Measurements from ENCODE around the gene CAMK2B. TPM values are rescaled to one million over a fixed set of nuclear protein-coding genes. Genes with fewer than 3 reads are reported as not detected.

The CAMK2B gene
- total and polyA plus RNA-seq, 2 of the 13 experiments (the other 11 are each of a cell fraction or from before 2014, with no cell fraction given): 0.27 to 0.48 TPM

DNA sequence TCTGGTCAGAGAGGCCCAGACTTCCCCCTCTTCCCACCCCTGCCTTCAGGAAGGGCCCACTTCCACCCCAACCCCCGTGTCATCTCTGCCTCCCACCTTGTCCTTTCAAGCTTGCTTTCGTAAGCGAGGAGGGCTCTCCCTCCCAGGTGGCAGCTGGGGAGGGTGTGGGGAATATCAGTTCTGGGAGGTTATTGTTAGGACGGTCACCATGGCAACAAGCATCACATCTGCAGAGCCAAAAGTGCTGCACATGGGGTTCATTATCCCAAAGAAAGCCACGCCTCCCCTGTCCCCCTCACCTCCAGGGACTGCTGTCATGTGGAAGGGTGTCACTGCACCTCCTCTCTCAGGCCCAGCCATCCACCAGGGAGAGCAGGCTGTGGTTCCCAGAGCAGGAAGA is 2.6 kb upstream of the CAMK2B start:
- H2AFZ ChIP-seq (ENCODE audit: low read length): no peak overlapping the region

DNA sequence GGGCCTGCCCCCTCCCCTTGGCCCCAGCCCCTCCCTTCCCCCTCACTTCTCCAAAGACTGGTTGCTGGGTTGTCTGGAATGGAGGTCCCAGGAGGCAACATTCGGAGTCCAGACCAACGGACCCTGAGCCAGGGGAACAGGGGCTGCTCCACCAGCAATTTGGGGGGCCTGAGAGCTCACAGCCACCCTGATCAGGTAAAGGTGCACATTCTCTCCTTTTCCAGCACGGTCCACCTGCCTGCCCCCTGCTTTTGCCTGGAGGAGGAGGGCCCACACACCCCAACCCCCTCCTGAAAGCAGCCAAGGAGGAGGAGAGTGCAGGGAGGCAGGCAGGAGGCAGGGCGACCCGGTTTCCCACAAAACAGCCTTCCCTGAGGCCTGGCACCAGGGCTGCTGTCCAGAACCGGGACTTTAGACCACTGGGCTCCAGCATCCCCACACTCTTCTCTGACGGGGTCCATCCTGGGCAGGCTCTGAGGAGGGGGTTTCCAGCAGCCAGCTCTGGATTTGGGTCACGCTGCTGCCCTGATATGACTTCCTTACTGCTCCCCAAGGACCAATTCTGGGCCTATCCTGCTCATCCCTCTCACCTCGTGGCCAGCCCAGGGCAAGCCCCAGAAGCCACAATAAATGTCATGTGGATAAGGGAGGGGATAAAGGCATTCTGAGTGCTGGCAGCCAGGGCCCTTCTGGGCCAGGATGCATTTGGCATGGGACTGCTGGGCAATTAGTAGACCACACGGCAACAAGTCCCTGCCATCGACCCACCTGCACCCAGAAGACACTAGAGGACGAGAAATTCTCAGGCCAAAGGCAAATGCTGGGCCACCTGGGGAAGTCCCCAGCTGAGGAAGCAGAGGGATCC is 1.1 kb upstream of the CAMK2B start:
- ATAC-seq: no peak
- intact Hi-C loops (cut with micrococcal nuclease; ENCODE audit: unreplicated experiment): no loop called here
- in situ Hi-C loops (cut with HindIII; ENCODE audit: extremely low pct_ligation_motif_present, low pct_unique_long_range_greater_than_20kb): no loop called here

More for the DNA sequence above, 2.6 kb upstream of the CAMK2B start:
- DNase-seq (ENCODE audit: low spot score): no peak
- no peak for FAIRE-seq
- ChIA-PET POLR2A (no interaction called here), CTCF (ENCODE audit: low intra/inter-chr PET ratio, low total read pairs) (no interaction called here)
- H3K4me3 ChIP-seq (replicated peaks in 1 of 3; ENCODE audit: insufficient read depth in 1 of 3, low read depth in 2 of 3, low read length in 3 of 3): no peak overlapping the region
- no peak overlapping the region for H3K4me2 ChIP-seq (ENCODE audit: low read depth, low read length)
- peaks cover 8 to 43% of the 10 kb centered on the region in 2 experiments; a peak in 4 of 5 replicates for H3K27me3 ChIP-seq (ENCODE audit: control insufficient read depth in 1 of 2, insufficient read depth in 2 of 2, low read length in 2 of 2)
- no peaks in the 10 kb centered on the region for H4K20me1 ChIP-seq (ENCODE audit: insufficient read depth, low read length)
- H3K9me3 ChIP-seq (ENCODE audit: low read length): no peaks in the 10 kb centered on the region
- no peaks in the 10 kb centered on the region for H3K36me3 ChIP-seq (replicated peaks in 1 of 2; ENCODE audit: control insufficient read depth in 1 of 2, insufficient read depth in 2 of 2, low read length in 2 of 2)
- 0 out of 2 replicates have a peak, but pooled peaks cover 4% of the 10 kb centered on the region for H3K4me1 ChIP-seq (ENCODE audit: insufficient read depth, low read length)
- in situ Hi-C loops (cut with HindIII; ENCODE audit: extremely low pct_ligation_motif_present, low pct_unique_long_range_greater_than_20kb) (no loop called here), intact Hi-C loops (cut with micrococcal nuclease; ENCODE audit: unreplicated experiment) (no loop called here)
- WGBS (ENCODE audit: low lambda C conversion rate): 25% methylated on average over 3 of the region's 5 CpGs
- no TSS peak for BruUV-seq (replicated peaks)
- no peak overlapping the region for H3K9ac ChIP-seq (ENCODE audit: insufficient read depth, low read depth, low read length)
- H3K79me2 ChIP-seq (ENCODE audit: insufficient read depth, low read length): no peaks in the 10 kb centered on the region
- no peak overlapping the region for H3K27ac ChIP-seq (ENCODE audit: extremely low read length, insufficient read depth, low read length)
- TF ChIP-seq KDM4B (CRISPR knock-in tag; IDR thresholded peaks at IDR 0.05) (no peak), RFX1 (IDR thresholded peaks at IDR 0.05) (peak; percentile 19; the same call in 1 of the 2 replicates)
- no peak for ATAC-seq

More for the DNA sequence above, 1.1 kb upstream of the CAMK2B start:
- H2AFZ ChIP-seq (ENCODE audit: low read length): no peak overlapping the region
- H3K27ac ChIP-seq (ENCODE audit: extremely low read length, insufficient read depth, low read length): no peak overlapping the region
- TF ChIP-seq EP300 (IDR thresholded peaks at IDR 0.05; ENCODE audit: low read depth in 2 of 2, low read length in 2 of 2) (no peak), EP300 (CRISPR knock-in tag; IDR thresholded peaks at IDR 0.05; ENCODE audit: borderline replicate concordance) (no peak), CBX2 (IDR thresholded peaks at IDR 0.05; ENCODE audit: low read depth, low read length) (no peak), CBX2 (CRISPR knock-in tag; IDR thresholded peaks at IDR 0.05; ENCODE audit: low read depth) (no peak), AGO1 (IDR thresholded peaks at IDR 0.05; ENCODE audit: low read depth, low read length, poor library complexity, severe bottlenecking) (no peak), ZFP36 (IDR thresholded peaks at IDR 0.05; ENCODE audit: borderline replicate concordance, low read depth, low read length, partially characterized antibody) (no peak), ZSCAN25 (CRISPR knock-in tag; IDR thresholded peaks at IDR 0.05) (no peak), ZNF33B (CRISPR knock-in tag; IDR thresholded peaks at IDR 0.05) (no peak), SKI (IDR thresholded peaks at IDR 0.05; ENCODE audit: partially characterized antibody) (no peak)
- TF ChIP-seq, protein P1, sequence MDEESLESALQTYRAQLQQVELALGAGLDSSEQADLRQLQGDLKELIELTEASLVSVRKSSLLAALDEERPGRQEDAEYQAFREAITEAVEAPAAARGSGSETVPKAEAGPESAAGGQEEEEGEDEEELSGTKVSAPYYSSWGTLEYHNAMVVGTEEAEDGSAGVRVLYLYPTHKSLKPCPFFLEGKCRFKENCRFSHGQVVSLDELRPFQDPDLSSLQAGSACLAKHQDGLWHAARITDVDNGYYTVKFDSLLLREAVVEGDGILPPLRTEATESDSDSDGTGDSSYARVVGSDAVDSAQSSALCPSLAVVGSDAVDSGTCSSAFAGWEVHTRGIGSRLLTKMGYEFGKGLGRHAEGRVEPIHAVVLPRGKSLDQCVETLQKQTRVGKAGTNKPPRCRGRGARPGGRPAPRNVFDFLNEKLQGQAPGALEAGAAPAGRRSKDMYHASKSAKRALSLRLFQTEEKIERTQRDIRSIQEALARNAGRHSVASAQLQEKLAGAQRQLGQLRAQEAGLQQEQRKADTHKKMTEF (CRISPR knock-in tag; IDR thresholded peaks at IDR 0.05): no peak
- peaks cover 8 to 50% of the 10 kb centered on the region in 2 experiments; a peak in 4 of 5 replicates for H3K27me3 ChIP-seq (ENCODE audit: control insufficient read depth in 1 of 2, insufficient read depth in 2 of 2, low read length in 2 of 2)
- no peak overlapping the region for H3K4me3 ChIP-seq (replicated peaks in 1 of 3; ENCODE audit: insufficient read depth in 1 of 3, low read depth in 2 of 3, low read length in 3 of 3)
- FAIRE-seq (no peak), DNase-seq (ENCODE audit: low spot score) (no peak)
- no TSS peak for BruUV-seq (replicated peaks)
- 0% methylated on average over 2 of the region's 12 CpGs for whole genome bisulfite sequencing (ENCODE audit: low lambda C conversion rate)
- H3K4me1 ChIP-seq (ENCODE audit: insufficient read depth, low read length): 0 out of 2 replicates have a peak, but pooled peaks cover 4% of the 10 kb centered on the region
- H3K9ac ChIP-seq (ENCODE audit: insufficient read depth, low read depth, low read length): no peak overlapping the region
- H3K9me3 ChIP-seq (ENCODE audit: low read length): no peaks in the 10 kb centered on the region
- no peaks in the 10 kb centered on the region for H3K36me3 ChIP-seq (replicated peaks in 1 of 2; ENCODE audit: control insufficient read depth in 1 of 2, insufficient read depth in 2 of 2, low read length in 2 of 2)
- CTCF ChIA-PET (ENCODE audit: low intra/inter-chr PET ratio, low total read pairs): no interaction called here
- no peak overlapping the region for H3K4me2 ChIP-seq (ENCODE audit: low read depth, low read length)
- POLR2A ChIA-PET: no interaction called here
- no peaks in the 10 kb centered on the region for H4K20me1 ChIP-seq (ENCODE audit: insufficient read depth, low read length)
- H3K79me2 ChIP-seq (ENCODE audit: insufficient read depth, low read length): no peaks in the 10 kb centered on the region
